Effector CD4-positive, alpha-beta T cell (primary cell): ENCODE measurements around the gene TSPAN17.
"Not testable (repeated sequence)": the region's sequence is repeated elsewhere in the genome, so short reads cannot be mapped to it uniquely, and the experiment has no call there.

Experiments
- DNase-seq: peaks from one replicate; pipeline ENCODE4 v3.0.0-alpha.2; 2020
- total RNA-seq: gene quantifications from one replicate; lab custom pipeline; 2026; lab: John Stamatoyannopoulos, UW

Gene TSPAN17, protein sequence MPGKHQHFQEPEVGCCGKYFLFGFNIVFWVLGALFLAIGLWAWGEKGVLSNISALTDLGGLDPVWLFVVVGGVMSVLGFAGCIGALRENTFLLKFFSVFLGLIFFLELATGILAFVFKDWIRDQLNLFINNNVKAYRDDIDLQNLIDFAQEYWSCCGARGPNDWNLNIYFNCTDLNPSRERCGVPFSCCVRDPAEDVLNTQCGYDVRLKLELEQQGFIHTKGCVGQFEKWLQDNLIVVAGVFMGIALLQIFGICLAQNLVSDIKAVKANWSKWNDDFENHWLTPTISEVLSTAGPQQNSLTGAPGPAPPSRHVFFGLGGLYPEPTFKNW
- total RNA-seq = 16.1 reads per million, percentile 42 among the genes with 10 or more reads in this experiment

DNA sequence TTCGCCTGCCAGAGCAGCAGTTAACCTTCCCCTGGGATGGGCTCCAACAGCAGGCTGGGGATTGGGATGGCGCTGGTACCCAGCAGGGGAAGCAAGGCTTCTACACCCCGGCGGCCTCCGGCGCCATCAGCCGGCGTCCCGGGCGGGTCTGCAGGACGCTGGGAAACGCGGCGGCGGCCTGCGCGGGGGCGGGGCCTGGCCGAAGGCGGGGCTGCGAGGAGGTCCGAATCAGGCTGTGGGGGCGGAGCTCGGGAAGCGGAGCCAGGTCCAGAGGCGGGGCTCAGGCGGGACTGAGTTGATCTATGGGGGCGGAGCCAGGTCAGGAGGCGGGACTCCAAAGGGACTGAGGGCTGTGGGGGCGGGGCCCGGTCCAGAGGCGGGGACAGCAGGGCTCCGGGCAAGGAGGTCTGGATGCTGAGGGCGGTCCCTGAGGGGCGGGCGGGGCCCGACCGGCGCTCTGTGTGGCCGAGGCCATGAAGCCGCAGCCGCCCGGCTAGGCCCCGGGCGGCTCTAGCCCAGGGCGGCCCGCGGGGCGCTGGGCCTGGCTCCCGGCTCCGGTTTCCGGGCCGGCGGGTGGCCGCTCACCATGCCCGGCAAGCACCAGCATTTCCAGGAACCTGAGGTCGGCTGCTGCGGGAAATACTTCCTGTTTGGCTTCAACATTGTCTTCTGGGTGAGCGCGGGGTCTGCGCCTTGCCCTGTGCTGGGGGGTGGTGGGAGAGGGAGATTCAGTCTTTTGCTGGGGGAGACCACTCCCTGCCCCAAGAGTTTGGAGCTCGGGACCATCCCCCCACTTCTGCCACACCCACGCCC lies at the start of gene TSPAN17:
TSPAN17 (plus strand) TSS at position 455 of the 813 bp plus-strand sequence; CDS start at position 587, 132 bp downstream.
- peak; percentile 96 for DNase-seq

DNA sequence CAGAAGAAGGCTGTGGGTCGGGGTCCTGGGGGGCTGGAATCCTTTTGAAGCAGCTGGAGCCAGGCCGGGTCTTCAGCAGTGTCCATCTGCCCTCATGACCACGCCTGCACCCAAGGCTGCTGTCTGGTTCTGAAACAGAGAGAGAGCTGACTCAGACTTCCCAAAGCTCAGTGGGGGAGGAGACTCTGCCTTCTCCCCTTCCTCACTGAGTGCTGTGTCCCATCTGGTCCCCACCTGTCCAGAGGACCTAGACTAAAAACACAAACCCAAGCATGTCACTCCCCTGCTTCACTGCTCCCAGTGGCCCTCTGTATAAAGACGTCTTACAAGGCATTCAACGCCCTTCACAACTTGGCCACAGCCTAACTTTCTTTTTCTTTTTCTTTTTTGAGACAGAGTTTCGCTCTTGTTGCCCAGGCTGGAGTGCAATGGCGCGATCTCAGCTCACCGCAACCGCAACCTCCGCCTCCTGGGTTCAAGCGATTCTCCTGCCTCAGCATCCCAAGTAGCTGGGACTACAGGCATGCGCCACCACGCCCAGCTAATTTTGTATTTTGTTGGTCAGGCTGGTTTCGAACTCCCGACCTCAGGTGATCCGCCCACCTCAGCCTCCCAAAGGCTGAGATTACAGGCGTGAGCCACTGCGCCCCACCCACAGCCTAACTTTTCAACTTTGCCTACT lies 47.4 kb upstream of the TSPAN17 start:
- not testable (repeated sequence) for DNase-seq

DNA sequence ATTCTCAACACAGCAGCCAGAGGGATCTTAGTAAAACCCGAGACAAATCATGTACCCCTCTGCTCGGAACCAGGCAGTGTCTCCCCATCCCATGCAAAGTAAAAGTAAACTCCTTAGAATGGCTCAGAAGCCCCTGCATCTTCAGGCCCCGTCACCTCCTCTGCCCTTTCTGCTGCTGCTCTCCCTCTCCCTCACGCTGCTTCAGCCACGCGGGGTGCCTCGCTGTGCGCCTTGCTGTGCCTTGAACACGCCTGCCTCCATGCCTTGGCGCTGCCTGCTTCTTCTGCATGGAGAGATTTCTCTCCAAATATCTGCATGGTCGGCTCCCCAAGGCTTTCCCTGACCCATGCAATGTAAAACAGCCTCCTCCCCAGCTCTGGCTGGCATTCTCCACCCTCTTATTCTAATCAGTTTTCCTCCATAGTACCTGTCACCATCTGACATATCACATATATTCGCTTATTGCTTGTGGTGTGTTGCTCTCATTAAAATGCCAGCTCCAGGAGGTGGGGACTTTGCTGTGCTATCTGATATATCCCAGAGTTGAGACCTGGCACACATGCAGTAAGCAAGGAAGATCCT lies 45.3 kb upstream of the TSPAN17 start:
- no peak for DNase-seq

DNA sequence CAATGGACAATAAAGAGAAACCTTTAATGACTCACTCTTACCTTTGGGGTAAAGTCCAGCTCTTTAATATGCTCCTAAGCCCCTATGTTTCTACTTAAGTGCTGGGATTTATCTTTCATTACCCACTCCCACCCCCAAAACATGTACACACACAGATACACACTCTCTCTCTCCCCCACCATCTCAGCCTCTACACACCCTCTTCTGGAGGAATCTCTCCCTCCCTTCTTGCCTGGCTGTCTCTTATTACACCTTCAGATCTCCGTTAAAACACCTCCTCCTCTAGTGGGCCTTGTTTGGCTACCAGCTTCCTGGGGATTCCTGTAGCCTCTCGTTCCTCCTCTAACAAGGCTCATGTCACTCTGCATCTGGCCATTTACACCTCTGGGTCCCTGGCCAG lies 44.2 kb upstream of the TSPAN17 start:
- no peak for DNase-seq

DNA sequence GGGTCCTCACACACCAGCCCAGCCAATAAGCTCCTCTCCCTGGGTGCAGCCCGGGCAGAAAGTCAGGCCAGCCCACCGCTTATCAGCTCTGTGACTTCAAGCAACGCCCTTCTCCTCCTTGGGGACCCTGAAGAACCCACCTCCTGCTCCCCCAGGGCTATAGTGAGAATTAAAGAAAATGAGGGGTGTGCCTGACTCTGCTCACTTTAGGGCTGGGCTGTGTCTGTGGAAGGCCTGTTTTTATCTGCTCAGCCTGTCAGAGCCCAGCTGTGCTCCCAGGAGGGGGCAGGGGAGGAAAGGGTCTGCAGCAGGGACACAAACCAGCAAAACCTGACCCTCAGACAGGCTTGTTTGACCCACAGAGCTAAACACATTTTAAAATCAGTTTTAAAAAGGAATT lies 41.3 kb upstream of the TSPAN17 start:
- no peak for DNase-seq

DNA sequence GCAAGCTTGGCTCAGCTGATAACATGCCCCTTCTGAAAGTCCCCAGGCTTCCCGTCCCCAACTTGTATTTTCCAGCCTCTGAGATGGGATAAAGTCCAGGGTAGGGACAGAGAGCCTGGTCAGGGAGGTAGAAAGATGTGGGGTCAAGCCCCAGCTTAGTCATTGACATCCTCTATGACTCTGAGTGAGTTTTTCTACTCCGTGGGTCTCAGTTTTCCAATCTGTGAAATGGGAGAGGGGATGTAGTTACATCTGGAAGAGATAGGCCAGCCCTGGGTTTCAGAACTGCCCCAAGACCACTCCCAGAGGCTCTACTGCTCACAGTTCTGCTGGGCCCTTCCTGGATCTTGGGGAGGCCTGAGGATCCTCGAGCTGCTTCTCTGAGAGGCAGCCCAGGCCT lies 40.4 kb upstream of the TSPAN17 start:
- DNase-seq = no peak

DNA sequence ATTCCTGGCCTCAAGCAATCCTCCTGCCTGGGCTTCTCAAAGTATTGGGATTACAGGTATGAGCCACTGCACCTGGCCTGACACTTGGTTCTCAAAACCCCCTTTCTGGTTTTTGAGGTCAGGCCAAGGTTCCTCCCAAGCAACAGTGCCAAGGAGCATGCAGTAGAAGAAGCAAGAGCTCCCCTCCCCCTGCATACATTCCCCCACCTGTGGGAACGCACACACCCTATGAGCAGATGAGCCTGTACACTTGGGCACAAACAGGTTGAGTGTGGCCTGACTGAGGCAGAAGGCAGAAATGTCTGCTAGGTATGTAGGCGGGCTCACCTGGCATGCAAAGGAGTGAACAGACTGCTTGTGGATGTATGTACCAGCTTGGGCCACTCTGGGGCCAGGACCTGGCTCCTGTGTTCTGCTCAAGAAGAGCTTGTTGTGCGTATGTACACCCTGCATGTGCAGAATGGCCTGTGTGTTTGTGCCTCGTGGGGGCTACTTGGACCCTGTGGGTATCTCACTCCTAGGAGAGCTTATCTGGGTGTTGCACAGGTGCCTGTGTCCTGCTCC lies 39.1 kb upstream of the TSPAN17 start:
- DNase-seq = no peak

DNA sequence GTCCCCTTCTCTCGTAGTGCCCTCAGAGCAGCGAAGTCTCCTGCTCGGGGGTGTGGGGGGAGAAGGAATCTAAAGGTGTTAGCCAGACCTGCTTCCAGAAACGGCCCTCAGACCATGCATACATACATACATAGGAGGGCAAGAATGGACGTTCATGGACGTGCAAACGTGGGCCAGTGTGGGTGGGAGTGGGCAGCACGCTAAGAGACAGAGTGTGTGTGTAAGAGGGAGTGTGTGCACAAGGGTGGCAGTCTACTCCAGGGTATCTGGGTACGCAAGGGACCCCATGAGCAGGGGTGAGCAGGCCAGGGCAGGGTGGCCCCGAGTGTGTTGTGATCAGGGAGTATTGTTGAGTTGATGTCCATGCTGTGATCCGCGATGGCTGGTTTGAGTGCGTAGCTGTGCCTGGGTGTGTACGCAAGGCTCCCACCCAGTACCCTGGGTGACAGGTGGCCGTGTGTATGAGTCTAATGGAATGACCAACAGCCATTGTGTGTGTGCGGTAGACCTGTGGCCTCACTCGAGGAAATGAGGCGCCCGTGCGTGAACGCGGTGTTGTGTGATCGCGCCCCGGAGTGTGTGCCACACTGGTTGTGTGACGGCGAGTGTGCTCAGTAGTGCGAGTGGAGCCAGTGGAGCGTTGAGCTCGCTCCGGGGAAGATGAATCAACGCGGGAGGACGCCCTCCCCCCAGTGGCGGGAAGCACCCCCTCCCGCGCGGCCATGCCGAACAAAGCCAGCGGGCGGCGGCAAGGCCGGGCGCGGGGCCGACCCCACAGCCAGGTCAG lies 38.2 kb upstream of the TSPAN17 start:
- no peak for DNase-seq

DNA sequence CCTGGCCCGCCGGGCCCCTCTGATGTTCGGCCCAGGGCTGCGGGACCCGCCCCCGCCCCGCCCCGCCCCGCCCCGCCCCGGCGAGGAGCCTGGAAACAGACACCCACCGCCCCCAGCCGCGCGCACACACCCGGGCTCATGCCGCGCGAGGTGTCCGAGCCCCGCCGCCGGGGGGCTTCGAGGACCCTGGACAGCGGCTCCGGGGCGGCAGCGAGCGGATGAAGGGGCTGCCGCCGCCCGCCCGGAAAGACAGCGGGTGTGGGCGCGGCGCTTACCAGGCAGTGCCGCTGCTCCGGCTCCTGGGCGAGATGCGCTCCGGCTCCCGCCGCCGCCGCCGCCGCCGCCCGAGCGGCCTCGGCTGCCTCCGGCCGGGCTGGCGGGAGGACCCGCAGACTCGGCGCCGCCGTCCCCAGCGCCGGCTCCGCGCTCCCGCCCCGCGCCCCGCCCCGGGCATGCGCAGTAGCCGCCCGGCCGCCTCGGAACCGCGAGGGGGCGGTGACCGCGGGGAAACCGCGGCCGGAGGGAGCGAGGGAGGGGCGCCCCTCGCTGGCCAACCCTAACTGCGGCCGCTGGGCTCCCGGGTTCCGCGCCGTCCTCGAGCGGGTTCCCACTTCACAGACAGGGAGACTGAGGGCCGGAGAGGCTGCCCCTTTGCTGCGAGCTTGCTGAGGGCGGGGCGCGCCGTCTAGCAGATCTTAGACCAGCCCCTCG lies 37.4 kb upstream of the TSPAN17 start, which contains the start of gene GPRIN1:
GPRIN1 (minus strand) TSS at position 433 of the 711 bp plus-strand sequence. CDS start 10,322 bp downstream, outside the sequence.
- DNase-seq = peak; percentile 27

DNA sequence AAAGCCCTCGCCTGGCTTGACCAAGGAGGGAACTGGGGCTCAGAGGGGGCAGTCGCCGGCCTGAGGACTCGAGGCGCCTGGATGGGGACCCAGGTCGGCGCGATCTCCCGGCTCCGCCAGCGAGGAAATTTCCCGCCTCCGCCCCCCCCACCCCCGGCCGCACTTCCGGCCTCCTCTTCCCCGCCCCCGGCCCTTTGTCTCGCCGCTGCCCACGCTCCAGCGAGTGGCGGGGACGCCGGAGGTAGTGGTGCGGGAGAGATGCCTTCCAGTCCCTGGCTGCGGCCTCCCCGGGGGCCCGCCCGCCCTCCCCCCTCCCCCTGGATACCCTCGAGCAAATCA lies 36.9 kb upstream of the TSPAN17 start:
- DNase-seq = no peak

DNA sequence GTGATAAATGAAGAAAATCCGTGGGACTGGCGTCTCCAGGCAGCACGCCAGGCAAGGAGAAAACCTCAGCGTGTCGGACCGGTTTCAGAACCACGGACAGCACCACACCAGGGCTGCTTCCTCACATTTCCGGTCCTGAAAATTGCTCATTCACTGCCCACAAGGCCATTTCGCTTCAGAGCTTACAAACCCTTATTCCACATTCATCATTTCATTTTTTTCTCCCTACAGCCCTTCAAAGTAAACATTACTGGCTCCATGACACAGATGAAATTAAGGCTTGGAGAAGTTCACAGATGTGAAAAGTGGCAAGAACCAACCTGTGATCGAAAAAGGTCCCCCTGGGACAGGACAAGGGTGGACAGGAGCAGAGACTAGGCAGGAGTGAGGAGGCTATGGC lies 35.8 kb upstream of the TSPAN17 start:
- DNase-seq = peak; percentile 39

DNA sequence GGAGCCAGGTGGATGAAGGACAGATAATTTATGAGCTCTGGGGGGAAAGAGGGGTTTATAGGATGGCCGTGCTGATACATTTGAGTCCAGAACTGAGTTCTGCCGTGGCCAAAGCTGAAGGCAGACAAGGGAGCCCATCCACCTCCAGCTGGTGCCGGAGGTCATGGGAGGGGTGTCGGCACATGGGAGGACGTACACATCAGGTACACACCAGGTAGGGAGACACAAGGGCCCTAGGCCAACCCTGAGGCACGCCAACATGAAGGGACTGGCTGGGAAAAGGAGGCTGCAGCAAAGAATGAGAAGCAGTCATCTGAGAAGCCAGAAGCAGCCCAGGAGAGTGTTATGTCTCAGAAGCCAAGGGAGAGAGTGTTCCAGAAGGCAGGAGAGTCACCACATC lies 35.3 kb upstream of the TSPAN17 start:
- DNase-seq = no peak

DNA sequence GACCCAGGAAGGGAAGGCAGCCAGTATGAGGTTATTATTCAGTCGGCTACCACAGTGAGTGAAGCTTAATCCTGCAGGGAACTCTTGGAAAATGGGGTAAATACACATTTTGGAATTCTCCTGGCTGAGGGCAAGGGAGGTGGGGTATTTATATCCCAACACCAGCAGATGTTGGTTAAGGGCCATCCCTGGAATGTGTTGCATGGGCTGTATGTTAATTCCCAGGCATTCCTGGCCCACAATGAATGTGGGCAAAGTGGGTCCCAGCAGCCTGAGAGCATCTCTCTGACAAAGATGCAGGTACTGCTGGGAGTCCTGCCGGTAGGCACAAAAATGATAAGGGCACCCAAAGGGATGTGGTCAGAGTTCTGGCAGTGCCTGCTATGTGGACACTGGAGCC lies 34.4 kb upstream of the TSPAN17 start:
- DNase-seq = no peak

DNA sequence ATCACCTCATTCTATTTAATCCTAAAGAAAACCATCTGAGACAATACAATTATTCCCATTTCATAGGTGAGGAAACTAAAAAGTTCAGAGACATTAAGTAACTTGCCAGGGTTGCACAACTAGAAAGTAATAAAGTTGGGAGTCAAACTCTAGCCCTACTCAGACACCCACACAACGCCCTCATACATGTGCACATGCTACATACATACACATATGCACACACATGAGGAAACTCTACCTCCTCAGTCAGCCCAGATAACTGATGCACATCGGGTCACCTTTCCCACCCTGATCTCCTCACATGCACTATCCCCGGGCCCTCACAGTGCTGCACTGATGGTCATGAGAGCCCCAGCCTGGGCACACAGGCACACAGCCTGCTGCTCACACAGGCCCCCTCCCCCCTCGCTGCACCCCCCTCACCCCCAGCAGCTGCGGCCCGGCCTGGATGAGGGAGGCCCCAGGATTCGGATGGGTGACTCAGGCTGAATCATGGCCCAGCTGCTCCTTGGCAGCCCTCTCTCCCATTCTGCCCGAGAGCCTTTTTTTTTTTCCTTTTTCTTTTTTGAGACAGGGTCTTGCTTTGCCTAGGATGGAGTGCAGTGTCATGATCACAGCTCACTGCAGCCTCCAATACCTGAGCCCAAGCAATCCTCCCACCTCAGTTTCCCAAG lies 32.3 kb upstream of the TSPAN17 start:
- DNase-seq = no peak

DNA sequence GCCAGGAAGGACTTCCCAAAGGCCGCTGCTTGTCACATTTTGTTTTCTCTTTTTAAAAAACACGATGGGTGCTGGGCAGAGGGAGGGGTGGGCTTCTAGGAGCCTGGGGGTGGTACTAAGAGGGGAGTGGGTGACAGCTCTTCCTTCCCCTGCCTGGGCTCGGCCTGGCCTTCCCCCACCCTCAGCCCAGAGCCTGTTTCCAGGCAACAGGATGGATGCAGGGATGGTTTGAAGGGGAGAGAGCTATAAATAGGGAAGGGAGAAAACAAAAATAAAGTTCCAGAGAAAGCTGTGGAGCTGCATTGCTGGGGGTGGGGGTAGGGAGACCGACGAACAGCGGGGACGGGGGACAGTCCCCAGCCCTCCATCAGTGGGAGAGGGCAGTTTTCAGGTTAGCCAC lies 30.8 kb upstream of the TSPAN17 start:
- no peak for DNase-seq

DNA sequence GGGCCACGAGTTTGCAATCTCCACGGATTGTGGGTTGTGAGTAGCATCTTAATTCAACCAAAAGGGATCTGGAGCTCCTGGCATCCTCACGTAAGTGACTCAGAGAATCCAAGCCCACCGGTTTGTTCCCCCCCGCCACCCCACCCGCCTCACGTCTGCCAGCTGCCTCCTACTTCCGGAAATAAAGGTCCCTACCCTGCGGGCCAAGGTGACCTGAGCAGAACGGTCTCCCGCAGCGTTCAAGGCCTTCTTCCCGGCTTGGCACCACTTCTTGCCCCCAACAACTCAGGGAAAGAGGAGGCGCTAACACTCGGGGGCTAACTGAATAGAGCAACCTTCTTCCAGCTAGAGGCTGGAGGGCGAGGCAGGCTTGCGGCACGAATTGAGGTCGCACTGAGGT lies 28.5 kb upstream of the TSPAN17 start:
- no peak for DNase-seq

DNA sequence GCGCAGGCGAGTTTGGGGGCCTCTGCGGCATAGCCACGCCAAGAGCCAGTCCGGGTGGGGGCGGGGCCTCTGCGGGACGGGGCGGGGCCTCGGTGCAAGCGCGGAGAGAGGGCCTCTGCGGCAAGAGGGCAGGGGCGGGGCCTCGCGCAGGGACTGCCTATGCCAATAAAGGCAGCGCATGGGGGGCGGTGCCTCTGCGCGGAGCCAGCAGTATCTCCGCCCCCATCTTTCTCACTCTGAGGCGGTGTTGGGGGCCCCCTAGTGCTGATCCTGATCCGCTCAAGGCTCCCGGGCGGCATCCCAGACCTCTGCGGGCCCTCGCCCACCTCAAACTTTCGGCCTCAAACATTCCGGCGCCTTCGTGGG lies 28.1 kb upstream of the TSPAN17 start:
- DNase-seq = peak; percentile 55

DNA sequence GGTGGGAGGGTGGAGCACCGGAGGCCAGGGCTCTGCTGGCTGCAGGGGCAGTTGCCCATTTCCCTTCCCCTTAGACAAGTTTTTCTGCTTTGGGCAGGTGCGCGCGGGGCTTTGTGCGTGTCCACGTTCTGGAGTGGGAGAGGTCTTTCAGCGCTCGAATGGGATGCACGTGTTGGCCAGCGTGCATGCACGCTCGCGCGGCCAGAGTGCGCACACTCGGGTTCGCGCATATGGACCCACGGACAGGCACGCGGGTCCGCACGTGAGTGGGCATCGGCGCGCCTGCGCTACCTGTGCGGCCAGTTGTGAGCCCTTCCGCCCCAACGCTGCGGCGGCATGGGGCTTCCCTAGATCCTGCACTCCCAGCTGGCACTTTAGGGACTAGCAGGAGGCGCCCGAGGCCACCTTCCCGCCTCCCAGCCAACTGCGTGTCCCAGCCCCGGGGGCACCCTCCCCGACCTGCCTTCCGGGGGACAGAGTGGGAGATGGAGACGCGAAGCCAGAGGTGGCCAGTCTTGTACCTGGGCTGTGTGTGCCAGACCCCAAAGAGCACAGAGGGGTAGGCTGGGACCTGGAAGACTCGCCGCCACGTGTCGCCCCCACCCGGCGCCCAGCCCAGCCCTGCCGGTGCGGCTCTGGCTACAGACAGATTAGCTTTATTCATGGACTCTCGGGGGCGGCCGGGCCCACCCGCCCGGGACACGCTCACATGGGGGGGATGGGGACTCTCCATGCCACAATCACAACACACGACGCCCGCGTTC lies 27.5 kb upstream of the TSPAN17 start:
- DNase-seq = no peak

DNA sequence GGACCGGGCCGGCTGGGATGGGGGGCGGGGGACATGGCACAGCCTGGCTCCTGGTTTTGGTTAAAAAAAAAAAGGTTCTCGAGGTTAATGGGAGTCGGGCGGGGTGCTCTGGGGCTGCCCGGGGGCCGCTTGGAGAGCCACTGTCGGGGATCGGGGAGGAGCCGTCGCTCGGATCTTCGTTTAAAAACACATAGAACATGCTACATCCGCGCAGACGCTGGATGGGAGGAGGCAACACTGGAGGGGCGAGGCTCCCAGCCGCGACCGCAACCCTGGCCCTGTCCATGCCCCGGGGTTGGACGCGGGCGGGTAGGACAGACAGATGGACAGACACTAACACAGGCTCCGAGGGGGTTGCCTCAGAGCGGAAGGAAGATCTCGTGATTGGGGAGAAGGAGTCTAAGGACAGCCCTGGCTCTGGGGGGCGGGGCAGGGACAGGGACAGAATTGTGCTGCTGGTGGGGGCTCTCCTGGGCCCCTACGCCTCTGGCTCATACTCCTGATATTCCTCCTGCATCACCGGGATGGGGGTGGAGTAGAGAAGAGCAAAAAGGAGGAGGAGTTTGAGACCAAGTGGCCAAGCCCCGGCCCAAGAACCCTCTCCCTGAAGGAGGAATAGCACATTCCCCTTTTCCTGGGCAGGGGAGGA lies 26.8 kb upstream of the TSPAN17 start:
- no peak for DNase-seq
